CD4-positive, alpha-beta T cell treated with Interferon gamma for 1 hour (primary cell): ENCODE measurements around the gene CCDC88C.
"Not testable (repeated sequence)": the region's sequence is repeated elsewhere in the genome, so short reads cannot be mapped to it uniquely, and the experiment has no call there.

Experiments used
- DNase-seq: peaks from one replicate; pipeline ENCODE4 v3.0.0-alpha.2; 2020

CCDC88C gene

GRCh38 chr14:91417120-91417982 is at the start of gene CCDC88C:
CCDC88C (minus strand) TSS chr14:91417820; CDS start chr14:91417690, 130 bp downstream.
- peak; percentile 69 for DNase-seq

- DNase-seq = no peak
These were observed 48.6 kb upstream of the CCDC88C start for GRCh38 chr14:91466192-91466591.

GRCh38 chr14:91464615-91465205 is 47.1 kb upstream of the CCDC88C start:
- no peak for DNase-seq

- no peak for DNase-seq
These were observed 41.0 kb upstream of the CCDC88C start for GRCh38 chr14:91458612-91459011.

- no peak for DNase-seq
These were observed 38.7 kb upstream of the CCDC88C start for GRCh38 chr14:91456283-91456682.

GRCh38 chr14:91454580-91454979 is 37.0 kb upstream of the CCDC88C start:
- no peak for DNase-seq

GRCh38 chr14:91454155-91454554 is 36.5 kb upstream of the CCDC88C start:
- DNase-seq = no peak

- no peak for DNase-seq
These were observed 36.1 kb upstream of the CCDC88C start for GRCh38 chr14:91453744-91454143.

- no peak for DNase-seq
These were observed 26.9 kb upstream of the CCDC88C start for GRCh38 chr14:91444335-91445020.

- no peak for DNase-seq
These were observed 21.7 kb upstream of the CCDC88C start for GRCh38 chr14:91439345-91439744.

GRCh38 chr14:91438845-91439244 is 21.2 kb upstream of the CCDC88C start:
- no peak for DNase-seq

GRCh38 chr14:91436266-91436665 is 18.6 kb upstream of the CCDC88C start:
- DNase-seq = not testable (repeated sequence)

GRCh38 chr14:91429385-91429784 is 11.8 kb upstream of the CCDC88C start:
- DNase-seq = no peak

- DNase-seq = not testable (repeated sequence)
These were observed 11.3 kb upstream of the CCDC88C start for GRCh38 chr14:91428931-91429330.

GRCh38 chr14:91425531-91425944 is 7.9 kb upstream of the CCDC88C start:
- not testable (repeated sequence) for DNase-seq

GRCh38 chr14:91424813-91425530 is 7.4 kb upstream of the CCDC88C start:
- DNase-seq = no peak

- DNase-seq = no peak
These were observed 3.1 kb upstream of the CCDC88C start for GRCh38 chr14:91420686-91421085.

- DNase-seq = no peak
These were observed 1.8 kb upstream of the CCDC88C start for GRCh38 chr14:91419451-91419850.

GRCh38 chr14:91419044-91419397 is 1.4 kb upstream of the CCDC88C start:
- DNase-seq = no peak

GRCh38 chr14:91418387-91419043 is 895 bp upstream of the CCDC88C start:
- DNase-seq = peak; percentile 75

- DNase-seq = peak; percentile 67
These were observed 365 bp upstream of the CCDC88C start for GRCh38 chr14:91417983-91418386.

- DNase-seq = no peak
These were observed 888 bp downstream of the CCDC88C start for GRCh38 chr14:91416744-91417119.
